Activated CD8-positive, alpha-beta T cell treated with anti-CD3 and anti-CD28 coated beads for 36 hours (primary cell): ENCODE measurements around the gene IFRD1. TPM values are rescaled to one million over a fixed set of nuclear protein-coding genes. Genes with fewer than 3 reads are reported as not detected.

Experiments used
- ATAC-seq: fragments of 200-7000 bp; cut with Tn5 transposase; one replicate; pipeline ENCODE4 v1.10.0; 2021; ENCODE audit warnings: mild to moderate bottlenecking, moderate library complexity
- CTCF ChIA-PET: fragments of 350-600 bp; sonication (Branson Sonifier 250); formaldehyde crosslinking; loops from one replicate; lab custom pipeline; 2021; ENCODE audit warnings: antibody characterized with exemption; lab: Charles Lee
- POLR2A ChIA-PET: fragments of 350-600 bp; sonication (Branson Sonifier 250); formaldehyde crosslinking; loops from one replicate; lab custom pipeline; 2021; ENCODE audit warnings: antibody characterized with exemption; lab: Charles Lee
- DNase-seq: peaks from one replicate; pipeline ENCODE4 v3.0.0-alpha.2; 2020
- H3K27ac Mint-ChIP-seq: one replicate; pipeline ENCODE4 v1.8.0; 2021; ENCODE audit warnings: mild to moderate bottlenecking, mixed read lengths
- H3K27me3 Mint-ChIP-seq: one replicate; pipeline ENCODE4 v1.8.0; 2021; ENCODE audit warnings: mixed read lengths
- H3K36me3 Mint-ChIP-seq: one replicate; pipeline ENCODE4 v1.8.0; 2021; ENCODE audit warnings: low read depth, mixed read lengths
- H3K4me1 Mint-ChIP-seq: one replicate; pipeline ENCODE4 v1.8.0; 2021; ENCODE audit warnings: low read depth, mixed read lengths
- H3K4me3 Mint-ChIP-seq: one replicate; pipeline ENCODE4 v1.8.0; 2021; ENCODE audit warnings: mild to moderate bottlenecking, moderate library complexity, mixed read lengths
- H3K9me3 Mint-ChIP-seq: one replicate; pipeline ENCODE4 v1.8.0; 2021; ENCODE audit warnings: mixed read lengths
- CTCF ChIP-seq: fragments of 200-600 bp; IDR thresholded peaks from one replicate; pipeline ENCODE4 v1.8.0; 2022; ENCODE audit warnings: antibody characterized with exemption, mild to moderate bottlenecking
- intact Hi-C: fragments of 100-400 bp; cut with micrococcal nuclease; formaldehyde crosslinking; loops from one replicate; pipeline ENCODE4 v1.10.0; 2022
- total RNA-seq, 2 experiments: library from RNA; stranded (reverse); gene quantifications; one replicate each; pipeline ENCODE4 v1.2.3, GENCODE V29; 2021

Gene IFRD1
- total RNA-seq, 2 experiments from 2014 or later = 54.1 to 54.5 TPM

- intact Hi-C loops = no loop called here
- no peaks in the 10 kb centered on the region for H3K27me3 Mint-ChIP-seq
- H3K36me3 Mint-ChIP-seq = no peaks in the 10 kb centered on the region
- no peak overlapping the region for H3K4me3 Mint-ChIP-seq
- no peaks in the 10 kb centered on the region for H3K9me3 Mint-ChIP-seq
- no peak for ATAC-seq
- CTCF ChIA-PET = no interaction called here
- TF ChIP-seq CTCF = no peak
- no peaks in the 10 kb centered on the region for H3K4me1 Mint-ChIP-seq
- H3K27ac Mint-ChIP-seq = no peak overlapping the region
- no peak for DNase-seq
- POLR2A ChIA-PET = interaction anchor here (1.3 kb wide), 1 partner anchor 9 kb away, joined by 3 read pairs; no protein-coding TSS in a partner anchor
These were observed 13.2 kb upstream of the IFRD1 start for GRCh38 chr7:112437072-112437471.

- ATAC-seq (no peak), DNase-seq (no peak)
- intact Hi-C loops = no loop called here
- CTCF ChIA-PET = no interaction called here
- H3K9me3 Mint-ChIP-seq = no peaks in the 10 kb centered on the region
- no peak overlapping the region for H3K4me3 Mint-ChIP-seq
- no peaks in the 10 kb centered on the region for H3K36me3 Mint-ChIP-seq
- H3K27ac Mint-ChIP-seq = no peak overlapping the region
- POLR2A ChIA-PET = interaction anchor here (0.6 to 0.7 kb wide), 2 partner anchors 10 to 507 kb away, joined by 3 to 4 read pairs; no protein-coding TSS in a partner anchor
- no peaks in the 10 kb centered on the region for H3K4me1 Mint-ChIP-seq
- no peaks in the 10 kb centered on the region for H3K27me3 Mint-ChIP-seq
- TF ChIP-seq CTCF = no peak
These were observed 10.8 kb upstream of the IFRD1 start for GRCh38 chr7:112439476-112439875.

GRCh38 chr7:112442210-112442609, 8.1 kb upstream of the IFRD1 start:
- ATAC-seq (no peak), DNase-seq (no peak)
- Mint-ChIP-seq H3K27ac (no peak overlapping the region), H3K27me3 (no peaks in the 10 kb centered on the region), H3K4me3 (no peak overlapping the region), H3K9me3 (no peaks in the 10 kb centered on the region), H3K4me1 (peaks cover 6% of the 10 kb centered on the region), H3K36me3 (no peaks in the 10 kb centered on the region)
- TF ChIP-seq CTCF = no peak
- ChIA-PET CTCF (interaction anchor here (1.3 kb wide), 1 partner anchor 11 kb away, joined by 3 read pairs; no protein-coding TSS in a partner anchor), POLR2A (interaction anchor here (1.7 to 2.4 kb wide), 2 partner anchors 9 to 18 kb away, joined by 5 to 13 read pairs; partner anchors contain the start of gene IFRD1)
- intact Hi-C loops = no loop called here

- POLR2A ChIA-PET = no interaction called here
- no peak overlapping the region for H3K4me3 Mint-ChIP-seq
- no peak for DNase-seq
- intact Hi-C loops = no loop called here
- no peak overlapping the region for H3K27ac Mint-ChIP-seq
- H3K4me1 Mint-ChIP-seq = peaks cover 17% of the 10 kb centered on the region
- no peak for TF ChIP-seq CTCF
- H3K36me3 Mint-ChIP-seq = no peaks in the 10 kb centered on the region
- ATAC-seq = no peak
- H3K27me3 Mint-ChIP-seq = no peaks in the 10 kb centered on the region
- no peaks in the 10 kb centered on the region for H3K9me3 Mint-ChIP-seq
- CTCF ChIA-PET = no interaction called here
These were observed 5.8 kb upstream of the IFRD1 start for GRCh38 chr7:112444505-112444904.

- CTCF ChIA-PET = no interaction called here
- intact Hi-C loops = loop anchor here (5.0 kb wide), 1 partner anchor 239 kb away; the partner anchor contains the start of genes DOCK4 and ZNF277
- no peak for ATAC-seq
These were observed 3.8 kb upstream of the IFRD1 start for GRCh38 chr7:112446431-112446830.

More at GRCh38 chr7:112446431-112446830, 3.8 kb upstream of the IFRD1 start:
- no peak for DNase-seq
- Mint-ChIP-seq H3K27me3 (no peaks in the 10 kb centered on the region), H3K4me3 (no peak overlapping the region), H3K36me3 (peaks cover 2% of the 10 kb centered on the region), H3K27ac (no peak overlapping the region), H3K4me1 (peaks cover 19% of the 10 kb centered on the region), H3K9me3 (no peaks in the 10 kb centered on the region)
- POLR2A ChIA-PET = interaction anchor here (0.7 kb wide), 1 partner anchor 19 kb away, joined by 3 read pairs; no protein-coding TSS in a partner anchor
- TF ChIP-seq CTCF = no peak
